HUES64 (cell line): Measurements from ENCODE around the gene DNAL4.
"Not testable (repeated sequence)": the region's sequence is repeated elsewhere in the genome, so short reads cannot be mapped to it uniquely, and the experiment has no call there.

Source experiments
- H3K27ac ChIP-seq: 2 replicates; pipeline ENCODE4 v1.7.0; 2013; ENCODE audit warnings: low read depth, low read length, inconsistent platforms
- H3K27me3 ChIP-seq: 2 replicates; pipeline ENCODE4 v1.6.1; 2013; ENCODE audit warnings: mild to moderate bottlenecking, low read length; ENCODE audit not compliant: insufficient read depth
- H3K36me3 ChIP-seq: 2 replicates; pipeline ENCODE4 v1.6.1; 2013; ENCODE audit warnings: mild to moderate bottlenecking, low read length; ENCODE audit not compliant: insufficient read depth
- H3K4me1 ChIP-seq: 2 replicates; pipeline ENCODE4 v1.6.1; 2013; ENCODE audit warnings: mild to moderate bottlenecking, low read length, moderate library complexity; ENCODE audit not compliant: insufficient read depth
- H3K4me3 ChIP-seq: 2 replicates; pipeline ENCODE4 v1.5.1; 2013; ENCODE audit warnings: mild to moderate bottlenecking, low read length, moderate library complexity
- H3K9ac ChIP-seq: 2 replicates; pipeline ENCODE4 v1.6.1; 2013; ENCODE audit warnings: mild to moderate bottlenecking, low read depth, low read length
- H3K9me3 ChIP-seq: 2 replicates; pipeline ENCODE4 v1.6.1; 2013; ENCODE audit warnings: low read depth, low read length; ENCODE audit not compliant: insufficient read depth
- WGBS: fragments of 150-250, 120-280 bp; methylation state at CpG from one replicate; pipeline ENCODE4 v1.1.7; 2013; ENCODE audit warnings: missing lambda C conversion rate; 5-methylcytosine and 5-hydroxymethylcytosine counted together

DNAL4 gene

GRCh38 chr22:38826801-38827200, 32.9 kb upstream of the DNAL4 start:
- 89% methylated on average over 5 of the region's 5 CpGs for WGBS
- H3K4me3 ChIP-seq, result no peak overlapping the region
- H3K27me3 ChIP-seq, result no peaks in the 10 kb centered on the region
- H3K36me3 ChIP-seq, result no peaks in the 10 kb centered on the region
- H3K9ac ChIP-seq, result no peak overlapping the region
- no peak overlapping the region for H3K27ac ChIP-seq
- peaks cover 4% of the 10 kb centered on the region; the same call in 1 of the 2 replicates for H3K4me1 ChIP-seq
- H3K9me3 ChIP-seq, result no peaks in the 10 kb centered on the region

GRCh38 chr22:38826386-38826785, 32.4 kb upstream of the DNAL4 start:
- Histone ChIP-seq H3K36me3 (no peaks in the 10 kb centered on the region), H3K4me1 (peaks cover 4% of the 10 kb centered on the region; the same call in 1 of the 2 replicates)
- 88% methylated on average over 16 of the region's 16 CpGs for WGBS

GRCh38 chr22:38824585-38824984, 30.6 kb upstream of the DNAL4 start:
- 25% methylated on average over 4 of the region's 4 CpGs for WGBS
- H3K4me1 ChIP-seq, result peaks cover 4% of the 10 kb centered on the region; the same call in 1 of the 2 replicates
- H3K9me3 ChIP-seq, result no peaks in the 10 kb centered on the region
- no peak overlapping the region for H3K27ac ChIP-seq
- no peaks in the 10 kb centered on the region for H3K27me3 ChIP-seq
- no peak overlapping the region for H3K4me3 ChIP-seq
- H3K9ac ChIP-seq, result no peak overlapping the region
- H3K36me3 ChIP-seq, result no peaks in the 10 kb centered on the region

More at GRCh38 chr22:38826386-38826785, 32.4 kb upstream of the DNAL4 start:
- no peaks in the 10 kb centered on the region for H3K27me3 ChIP-seq
- no peak overlapping the region for H3K4me3 ChIP-seq
- H3K9me3 ChIP-seq, result no peaks in the 10 kb centered on the region
- no peak overlapping the region for H3K9ac ChIP-seq
- no peak overlapping the region for H3K27ac ChIP-seq

DNA sequence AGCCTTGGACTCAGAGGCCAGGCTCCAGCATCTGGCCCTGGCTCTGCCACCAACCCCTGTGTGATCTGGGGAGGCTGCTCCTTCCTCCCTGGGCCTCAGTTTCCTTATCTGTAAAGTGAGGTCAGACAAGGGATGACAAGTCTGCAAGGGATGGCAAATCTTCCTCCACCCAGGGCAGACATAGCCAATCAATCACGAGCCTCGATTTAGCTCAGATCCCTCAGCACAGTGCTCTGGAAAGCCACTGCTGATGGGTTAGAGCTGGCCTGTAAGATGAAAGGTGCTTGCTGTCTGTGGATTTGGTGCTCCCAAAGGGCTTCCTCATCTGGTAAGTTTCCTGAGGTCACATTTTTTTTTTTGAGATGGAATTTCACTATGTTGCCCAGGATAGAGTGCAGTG, 29.7 kb upstream of the DNAL4 start:
- 92% methylated on average over 2 of the region's 2 CpGs for WGBS
- Histone ChIP-seq H3K36me3 (no peaks in the 10 kb centered on the region), H3K27me3 (no peaks in the 10 kb centered on the region; the same call in 1 of the 2 replicates), H3K27ac (no peak overlapping the region), H3K9me3 (no peaks in the 10 kb centered on the region), H3K4me1 (peaks cover 4% of the 10 kb centered on the region; the same call in 1 of the 2 replicates), H3K4me3 (no peak overlapping the region), H3K9ac (no peak overlapping the region)

DNA sequence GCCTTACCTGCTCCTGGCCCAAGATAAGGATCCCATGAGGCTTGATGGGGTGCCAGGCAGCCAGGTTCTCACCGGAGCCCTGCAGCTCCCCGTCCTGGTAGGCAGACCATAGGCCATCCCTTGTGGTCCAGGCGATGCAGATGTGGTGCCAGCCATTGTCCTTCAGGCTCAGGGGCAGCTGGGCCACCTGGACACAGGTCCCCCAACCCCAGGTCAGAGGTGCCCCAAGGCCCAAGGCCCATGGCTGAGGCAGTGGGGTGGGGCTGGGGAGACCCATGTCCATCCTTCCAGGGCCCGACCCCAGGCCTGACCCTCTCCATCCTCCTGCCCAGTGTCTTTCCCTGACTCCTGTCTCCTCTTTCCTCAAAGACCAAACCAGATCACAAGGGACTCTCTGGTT, 29.1 kb upstream of the DNAL4 start:
- no peak overlapping the region for H3K27ac ChIP-seq
- H3K9ac ChIP-seq, result no peak overlapping the region
- H3K9me3 ChIP-seq, result no peaks in the 10 kb centered on the region
- no peaks in the 10 kb centered on the region; the same call in 1 of the 2 replicates for H3K4me1 ChIP-seq
- WGBS, result 84% methylated on average over 4 of the region's 4 CpGs
- no peaks in the 10 kb centered on the region for H3K36me3 ChIP-seq
- no peak overlapping the region for H3K4me3 ChIP-seq
- no peaks in the 10 kb centered on the region; the same call in 1 of the 2 replicates for H3K27me3 ChIP-seq

- 87% methylated on average over 8 of the region's 8 CpGs for WGBS
Observed at GRCh38 chr22:38820020-38820419, 26.1 kb upstream of the DNAL4 start.

DNA sequence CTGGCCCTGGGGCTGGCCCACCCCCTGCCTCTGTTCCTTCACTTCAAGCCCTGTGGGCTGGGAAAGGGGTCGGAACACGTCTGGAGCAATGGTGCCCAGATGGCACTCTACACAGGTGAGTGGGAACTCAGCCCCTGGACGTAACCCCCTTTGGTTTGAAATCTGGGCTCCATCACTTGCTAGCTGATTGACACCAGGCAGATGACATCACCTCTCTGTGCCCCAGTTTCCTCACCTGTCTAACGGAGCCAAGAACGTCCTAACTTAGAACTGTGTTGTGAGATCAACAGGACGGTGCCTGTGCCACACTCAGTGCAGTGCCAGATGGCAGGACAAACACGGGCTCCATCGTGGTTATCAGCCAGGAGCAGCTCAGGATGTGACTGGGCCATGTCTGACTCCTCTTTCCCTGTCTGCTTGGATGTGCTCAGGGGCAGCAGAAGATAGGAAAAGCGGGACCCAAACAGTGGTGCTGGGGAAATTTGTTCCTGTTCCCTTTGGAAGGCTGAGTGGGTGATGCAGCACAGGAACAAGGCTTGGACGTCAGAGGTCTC, 25.5 kb upstream of the DNAL4 start:
- Histone ChIP-seq H3K9me3 (no peaks in the 10 kb centered on the region), H3K36me3 (no peaks in the 10 kb centered on the region), H3K4me3 (no peak overlapping the region), H3K4me1 (peaks cover 4% of the 10 kb centered on the region; the same call in 1 of the 2 replicates), H3K27me3 (no peaks in the 10 kb centered on the region; the same call in 1 of the 2 replicates), H3K9ac (no peak overlapping the region), H3K27ac (no peak overlapping the region)
- WGBS, result 82% methylated on average over 10 of the region's 10 CpGs

More at GRCh38 chr22:38820020-38820419, 26.1 kb upstream of the DNAL4 start:
- H3K27me3 ChIP-seq, result no peaks in the 10 kb centered on the region; the same call in 1 of the 2 replicates
- H3K4me1 ChIP-seq, result peaks cover 4% of the 10 kb centered on the region; the same call in 1 of the 2 replicates
- no peak overlapping the region for H3K27ac ChIP-seq
- no peaks in the 10 kb centered on the region for H3K36me3 ChIP-seq
- H3K9ac ChIP-seq, result no peak overlapping the region
- no peaks in the 10 kb centered on the region for H3K9me3 ChIP-seq
- no peak overlapping the region for H3K4me3 ChIP-seq

- H3K4me1 ChIP-seq, result peaks cover 4% of the 10 kb centered on the region; the same call in 1 of the 2 replicates
- no peak overlapping the region for H3K27ac ChIP-seq
- H3K36me3 ChIP-seq, result no peaks in the 10 kb centered on the region
- no peaks in the 10 kb centered on the region for H3K9me3 ChIP-seq
- WGBS, result 90% methylated on average over 6 of the region's 6 CpGs
- peaks cover 5% of the 10 kb centered on the region; the same call in 1 of the 2 replicates for H3K27me3 ChIP-seq
- H3K9ac ChIP-seq, result no peak overlapping the region
- no peak overlapping the region for H3K4me3 ChIP-seq
Observed at GRCh38 chr22:38817196-38817595, 23.3 kb upstream of the DNAL4 start.

DNA sequence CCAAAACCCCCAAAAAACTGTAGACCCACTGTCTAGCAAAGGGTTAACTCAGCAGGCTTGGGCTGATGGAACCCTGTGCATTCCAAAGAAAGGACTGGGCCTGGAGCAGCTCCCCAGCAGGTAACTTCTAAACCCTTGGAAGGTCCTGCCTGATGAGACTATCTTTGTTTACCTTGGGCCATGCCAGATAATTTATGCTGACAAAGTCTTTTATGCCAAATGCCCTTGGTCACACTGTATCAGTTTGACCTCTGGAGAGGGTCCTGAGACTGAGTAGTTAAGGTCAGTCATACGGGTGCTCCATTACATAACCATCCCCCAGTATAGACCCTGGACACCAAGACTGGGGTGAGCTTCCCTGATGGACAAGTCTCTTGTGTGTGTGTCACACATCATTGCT, 21.9 kb upstream of the DNAL4 start:
- WGBS, result 83% methylated on average over 1 of the region's 1 CpG
- Histone ChIP-seq H3K9ac (no peak overlapping the region), H3K36me3 (no peaks in the 10 kb centered on the region), H3K27me3 (peaks cover 5% of the 10 kb centered on the region; the same call in 1 of the 2 replicates), H3K4me1 (peaks cover 4% of the 10 kb centered on the region; the same call in 1 of the 2 replicates), H3K27ac (no peak overlapping the region), H3K4me3 (no peak overlapping the region), H3K9me3 (no peaks in the 10 kb centered on the region)

- Histone ChIP-seq H3K4me3 (no peak overlapping the region), H3K9ac (no peak overlapping the region), H3K4me1 (peaks cover 4% of the 10 kb centered on the region; the same call in 1 of the 2 replicates), H3K36me3 (no peaks in the 10 kb centered on the region), H3K9me3 (no peaks in the 10 kb centered on the region), H3K27me3 (peaks cover 5% of the 10 kb centered on the region; the same call in 1 of the 2 replicates), H3K27ac (no peak overlapping the region)
- 84% methylated on average over 2 of the region's 2 CpGs for WGBS
Observed at GRCh38 chr22:38811241-38811640, 17.3 kb upstream of the DNAL4 start.

- H3K4me3 ChIP-seq, H3K27me3 ChIP-seq, H3K27ac ChIP-seq, H3K36me3 ChIP-seq, H3K9me3 ChIP-seq, H3K9ac ChIP-seq, H3K4me1 ChIP-seq: not testable (repeated sequence)
- WGBS, result 75% methylated on average over 8 of the region's 8 CpGs
Observed at GRCh38 chr22:38805041-38805593, 11.2 kb upstream of the DNAL4 start.
